Activated T-cell treated with anti-CD3 and anti-CD28 coated beads for 48 hours (primary cell): ENCODE data around the gene PCDHA1.
A peak's percentile ranks its signal among the peaks of the same experiment; 100 is the strongest.

Source experiments
- DNase-seq: peaks from one replicate; pipeline ENCODE4 v3.0.0-alpha.2; 2020; ENCODE audit warnings: low read depth

Gene PCDHA1

DNA sequence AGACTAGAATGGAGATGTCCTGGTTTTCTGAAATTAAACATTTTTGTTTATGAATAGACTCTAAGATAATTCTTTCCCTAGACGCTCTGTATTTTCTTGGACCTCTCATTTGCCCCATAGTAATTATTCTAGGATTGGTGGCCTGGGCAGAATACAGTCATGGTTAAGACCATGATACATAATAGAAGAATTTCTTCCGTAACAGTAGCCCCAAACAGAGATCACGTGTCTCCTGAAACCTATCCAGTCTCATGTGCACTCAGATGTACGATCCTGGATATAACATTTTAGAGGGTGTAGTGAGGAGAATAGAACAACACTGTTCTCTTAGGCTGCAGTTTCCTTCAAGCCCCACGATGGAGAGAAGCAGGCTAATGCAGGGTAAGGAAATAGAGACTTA, 202.7 kb downstream of the PCDHA1 start:
- DNase-seq = no peak

GRCh38 chr5:140989254-140990020, 203.5 kb downstream of the PCDHA1 start:
- DNase-seq = no peak

DNA sequence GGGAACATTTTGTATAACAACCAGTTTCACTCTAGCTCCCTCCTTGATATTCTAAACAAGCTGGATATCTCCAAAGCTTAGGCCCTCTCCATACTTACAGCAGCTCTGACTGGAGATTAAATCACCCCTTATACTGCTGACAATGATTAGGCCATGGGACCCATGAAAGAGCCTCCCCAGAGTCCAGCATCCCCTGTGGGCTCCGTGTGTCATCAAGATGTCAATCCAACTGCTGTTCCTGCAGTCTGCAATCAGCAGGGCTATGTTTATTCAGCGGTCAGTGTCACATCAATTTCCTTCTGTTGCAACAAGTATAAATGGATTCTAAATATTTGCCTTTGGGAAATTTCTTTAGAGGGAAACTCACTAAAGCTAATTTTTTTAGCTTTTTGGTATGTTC, 206.9 kb downstream of the PCDHA1 start:
- DNase-seq = no peak

DNA sequence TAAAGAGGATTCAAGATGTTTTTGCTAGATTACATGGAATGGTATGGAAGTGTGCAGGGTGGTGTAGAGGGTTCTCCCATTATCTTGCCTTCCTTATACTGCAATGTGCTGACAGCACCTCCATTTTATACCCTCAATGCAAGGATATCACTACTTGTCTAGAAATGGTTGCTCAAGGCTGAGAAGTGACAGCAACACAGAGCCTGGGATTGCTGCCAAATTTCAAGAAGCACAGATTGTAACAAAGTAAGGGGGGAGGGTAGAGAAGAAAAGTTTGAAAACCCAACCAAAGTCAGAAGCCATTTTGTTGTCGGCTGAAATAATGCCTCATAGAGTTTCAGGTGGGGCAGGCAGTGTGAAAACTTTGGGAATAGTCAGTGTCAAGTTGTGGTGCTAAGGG, 210.1 kb downstream of the PCDHA1 start:
- DNase-seq = no peak

- no peak for DNase-seq
These were observed 213.0 kb downstream of the PCDHA1 start for GRCh38 chr5:140998921-140999410.

DNA sequence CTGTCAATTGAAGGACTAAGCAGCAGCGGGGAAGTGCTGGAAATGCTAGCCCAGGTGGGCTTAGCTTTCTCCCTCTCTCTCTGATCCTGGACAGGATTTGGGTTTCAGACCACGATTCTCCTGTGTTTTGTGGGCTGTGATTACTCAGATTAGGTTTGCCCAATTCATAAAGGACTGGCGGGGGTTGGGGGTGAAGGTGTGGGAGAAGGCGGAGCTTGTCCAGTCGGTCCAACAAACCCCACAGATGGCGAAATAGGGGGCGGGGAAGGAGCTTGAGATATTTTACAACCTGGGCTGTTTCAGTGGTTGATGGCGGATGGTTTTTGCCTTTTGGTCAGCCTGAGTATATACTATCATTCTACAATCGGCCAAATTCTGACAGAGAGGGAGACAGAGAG, 215.5 kb downstream of the PCDHA1 start:
- DNase-seq = no peak

DNA sequence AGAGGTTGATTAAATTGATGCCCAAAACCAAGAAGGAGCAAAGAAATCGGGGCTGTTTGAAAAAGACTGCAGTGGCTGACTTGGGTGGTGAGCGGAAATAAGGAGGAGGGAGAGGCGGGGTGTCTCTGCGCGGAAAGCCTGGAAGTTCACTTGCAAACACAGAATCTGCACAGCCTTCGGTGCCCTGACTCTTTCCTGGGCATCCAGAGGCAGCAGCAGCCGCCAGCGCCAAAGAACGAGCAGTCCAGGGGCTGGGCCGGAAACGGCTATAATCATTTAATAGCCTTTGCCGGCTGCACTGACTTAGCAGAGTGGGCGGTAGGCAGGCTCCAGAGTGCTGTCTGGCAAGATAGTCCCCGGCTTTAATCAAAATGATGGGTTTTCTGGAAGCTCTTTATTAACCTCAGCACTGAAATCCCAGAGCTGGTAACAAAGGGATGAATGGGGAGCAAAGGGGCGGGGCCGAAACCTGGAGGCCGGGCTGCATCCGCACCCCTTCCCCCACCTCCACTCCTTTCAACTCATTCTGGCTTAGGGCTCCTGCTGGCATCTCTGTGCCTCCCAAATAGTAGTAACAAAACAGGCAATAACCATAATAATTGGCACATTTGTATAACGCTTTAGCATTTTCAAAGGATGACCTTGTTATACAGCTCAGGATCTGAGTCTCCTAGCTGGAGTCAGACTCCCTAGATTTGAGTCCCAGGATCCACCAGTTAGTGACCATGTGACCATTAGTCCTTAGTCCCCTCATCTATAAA, 216.1 kb downstream of the PCDHA1 start:
- no peak for DNase-seq

DNA sequence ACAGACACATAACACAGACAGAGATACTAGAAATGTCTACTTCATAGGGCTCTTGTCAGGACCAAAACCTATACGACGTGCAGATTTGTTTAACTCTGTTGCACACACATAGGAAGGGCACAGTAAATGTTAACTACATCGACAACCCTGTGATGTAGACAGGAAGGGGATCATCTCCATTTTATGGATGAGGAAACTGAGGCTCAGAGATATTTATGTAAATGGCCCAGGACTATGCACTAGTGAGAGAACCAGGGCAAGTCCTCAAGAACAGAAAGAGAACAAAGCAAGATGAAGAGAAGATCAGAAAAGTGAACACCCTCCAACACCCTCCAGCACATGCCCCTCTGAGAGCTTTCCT, 216.6 kb downstream of the PCDHA1 start:
- DNase-seq = no peak

- no peak for DNase-seq
These were observed 217.1 kb downstream of the PCDHA1 start for GRCh38 chr5:141003031-141003430.

- DNase-seq = no peak
These were observed 218.1 kb downstream of the PCDHA1 start for GRCh38 chr5:141003791-141004611.

GRCh38 chr5:141007791-141008190, 221.9 kb downstream of the PCDHA1 start:
- no peak for DNase-seq

- DNase-seq = no peak
These were observed 224.3 kb downstream of the PCDHA1 start for GRCh38 chr5:141010047-141010793.

- DNase-seq = no peak
These were observed 232.0 kb downstream of the PCDHA1 start for GRCh38 chr5:141017943-141018342.

GRCh38 chr5:141022384-141022783, 236.4 kb downstream of the PCDHA1 start:
- DNase-seq = no peak

DNA sequence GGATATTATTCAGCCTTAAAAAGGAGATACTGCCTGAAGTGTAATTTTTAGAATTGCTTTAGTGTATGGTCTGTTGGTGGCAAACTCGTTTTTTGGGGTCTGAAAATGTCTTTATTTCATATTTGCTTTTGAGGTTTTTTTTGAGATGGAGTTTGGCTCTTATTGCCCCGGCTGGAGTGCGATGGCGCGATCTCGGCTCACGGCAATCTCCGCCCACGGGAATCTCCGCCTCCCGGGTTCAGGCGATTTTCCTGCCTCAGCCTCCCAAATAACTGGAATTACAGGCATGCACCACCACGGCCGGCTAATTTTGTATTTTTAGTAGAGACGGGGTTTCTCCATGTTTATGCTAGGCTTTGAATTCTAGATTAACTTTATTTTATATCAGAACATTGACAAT, 245.1 kb downstream of the PCDHA1 start:
- DNase-seq = no peak

DNA sequence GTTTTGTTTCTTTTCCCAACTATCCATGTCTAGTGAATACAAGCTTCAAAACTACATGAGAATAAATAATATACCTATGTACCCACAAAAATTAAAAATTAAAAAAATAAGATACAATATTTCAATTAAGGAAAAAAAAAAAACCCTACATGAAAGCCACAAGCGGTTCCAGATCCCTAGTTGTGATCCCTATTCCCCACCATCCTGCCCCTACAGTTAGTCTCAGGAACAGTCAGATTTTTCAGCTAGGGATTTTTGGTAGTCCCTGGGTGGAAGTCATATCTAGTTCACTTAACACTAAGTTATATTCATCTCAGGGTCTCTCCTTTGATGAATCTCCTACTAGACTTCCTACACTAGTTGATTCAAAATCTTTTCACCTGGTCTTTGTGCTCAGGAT, 246.7 kb downstream of the PCDHA1 start:
- DNase-seq = no peak

GRCh38 chr5:141039061-141039460, 253.1 kb downstream of the PCDHA1 start:
- DNase-seq = no peak

- no peak for DNase-seq
These were observed 253.6 kb downstream of the PCDHA1 start for GRCh38 chr5:141039517-141039916.

- no peak for DNase-seq
These were observed 254.3 kb downstream of the PCDHA1 start for GRCh38 chr5:141040093-141040770.

DNA sequence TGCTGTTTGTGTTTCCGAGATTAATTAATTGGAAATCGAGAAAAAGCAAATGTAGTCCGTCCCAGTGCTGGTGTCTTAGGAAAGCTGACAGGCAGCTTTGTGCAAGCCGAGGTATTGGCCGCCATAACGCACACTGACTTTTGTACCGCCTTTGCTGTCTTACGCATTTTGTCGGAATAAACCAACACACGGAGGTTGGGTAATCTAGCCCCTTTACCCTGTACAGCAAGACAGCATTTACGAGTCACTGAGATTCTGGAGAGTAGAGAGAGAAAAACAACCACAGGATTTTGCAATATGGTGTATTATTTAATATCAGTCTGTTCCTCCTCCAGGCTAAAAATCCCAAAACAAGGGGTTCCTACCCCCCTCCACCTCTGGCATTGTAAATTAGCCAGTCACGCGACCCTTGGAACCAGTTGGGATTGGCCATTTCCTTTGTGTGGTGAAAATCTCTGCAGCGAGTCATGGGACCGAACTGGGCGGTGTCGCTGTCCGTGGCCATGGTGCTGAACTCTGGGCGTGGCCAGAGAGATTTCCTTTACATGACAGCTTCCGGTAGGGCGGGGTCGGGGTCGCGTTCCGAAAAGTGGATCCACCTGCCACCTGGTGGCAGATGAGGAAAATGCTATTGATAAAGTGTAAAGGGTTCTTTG, 255.0 kb downstream of the PCDHA1 start:
- DNase-seq = peak; percentile 70

DNA sequence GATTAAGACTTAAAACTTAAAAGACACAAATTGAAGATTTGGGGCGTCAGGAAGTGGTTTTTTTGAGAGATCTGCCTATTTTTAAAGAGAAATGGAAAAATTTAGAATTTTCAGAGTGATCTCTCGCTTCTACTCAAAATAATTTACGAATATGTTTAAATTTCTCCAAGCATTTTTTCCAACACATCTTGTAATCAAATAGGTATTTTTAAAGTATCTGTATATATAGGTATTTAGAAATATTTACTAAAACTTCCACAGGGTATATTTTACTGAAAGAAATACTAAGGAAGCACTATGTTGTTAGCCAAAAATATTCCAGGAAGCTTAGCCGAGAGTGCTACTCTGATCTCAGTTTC, 255.5 kb downstream of the PCDHA1 start:
- no peak for DNase-seq
